ENCODE data around the gene ST8SIA2. TPM values are rescaled to one million over a fixed set of nuclear protein-coding genes. Genes with fewer than 3 reads are reported as not detected.

Gene ST8SIA2
- total RNA-seq, 5 donors from 2014 or later (not counting 1 experiment from before 2014, with no cell fraction given) = not detected

- H3K27ac Mint-ChIP-seq = no peak overlapping the region
- 92% methylated on average over 7 of the region's 7 CpGs for WGBS (ENCODE audit: insufficient coverage)
- Histone ChIP-seq H3K9me3 (no peaks in the 10 kb centered on the region), H3K4me1 (ENCODE audit: control insufficient read depth in 1 of 2, extremely low read depth in 1 of 2, insufficient read depth in 2 of 2, low read length in 2 of 2) (no peaks in the 10 kb centered on the region), H3K27ac (ENCODE audit: low read length) (no peak overlapping the region), H3K27me3 (replicated peaks in 1 of 2; ENCODE audit: control insufficient read depth in 2 of 2, extremely low read depth in 1 of 2, insufficient read depth in 2 of 2, low read length in 1 of 2) (peaks cover 0 to 8% of the 10 kb centered on the region in 2 experiments), H3K36me3 (ENCODE audit: control insufficient read depth in 2 of 2, extremely low read depth in 1 of 2, insufficient read depth in 1 of 2, low read length in 1 of 2) (no peaks in the 10 kb centered on the region), H3K4me3 (ENCODE audit: control insufficient read depth in 1 of 2, extremely low read depth in 1 of 2, low read length in 1 of 2) (no peak overlapping the region)
- H3K9me3 Mint-ChIP-seq = no peaks in the 10 kb centered on the region
- POLR2A ChIA-PET = no interaction called here
- no peaks in the 10 kb centered on the region for H3K36me3 Mint-ChIP-seq
- ATAC-seq (replicated peaks in 1 of 4) (no peak), DNase-seq (no peak)
- H3K4me1 Mint-ChIP-seq = no peaks in the 10 kb centered on the region
- H3K27me3 Mint-ChIP-seq = peaks cover 3 to 5% of the 10 kb centered on the region in 2 donors
- CTCF ChIA-PET = no interaction called here
- no peak overlapping the region for H3K4me3 Mint-ChIP-seq
Observed at GRCh38 chr15:92454555-92455105, 60.9 kb downstream of the ST8SIA2 start.

- Mint-ChIP-seq H3K27me3 (peaks cover 3 to 5% of the 10 kb centered on the region in 2 donors), H3K4me1 (no peaks in the 10 kb centered on the region), H3K4me3 (no peak overlapping the region), H3K27ac (no peak overlapping the region), H3K9me3 (no peaks in the 10 kb centered on the region), H3K36me3 (no peaks in the 10 kb centered on the region)
- no peak overlapping the region for H3K27ac ChIP-seq (ENCODE audit: low read length)
- H3K4me3 ChIP-seq (ENCODE audit: control insufficient read depth in 1 of 2, extremely low read depth in 1 of 2, low read length in 1 of 2) = no peak overlapping the region
- H3K36me3 ChIP-seq (ENCODE audit: control insufficient read depth in 2 of 2, extremely low read depth in 1 of 2, insufficient read depth in 1 of 2, low read length in 1 of 2) = no peaks in the 10 kb centered on the region
- H3K4me1 ChIP-seq (ENCODE audit: control insufficient read depth in 1 of 2, extremely low read depth in 1 of 2, insufficient read depth in 2 of 2, low read length in 2 of 2) = no peaks in the 10 kb centered on the region
- CTCF ChIA-PET = no interaction called here
- POLR2A ChIA-PET = no interaction called here
- DNase-seq = no peak
- H3K27me3 ChIP-seq (replicated peaks in 1 of 2; ENCODE audit: control insufficient read depth in 2 of 2, extremely low read depth in 1 of 2, insufficient read depth in 2 of 2, low read length in 1 of 2) = peaks cover 0 to 8% of the 10 kb centered on the region in 2 experiments
- no CpG with 5 or more reads among the region's 7 CpGs for WGBS (ENCODE audit: insufficient coverage)
- ATAC-seq (replicated peaks in 1 of 4) = no peak
- no peaks in the 10 kb centered on the region for H3K9me3 ChIP-seq
Observed at GRCh38 chr15:92455271-92455670, 61.6 kb downstream of the ST8SIA2 start.

- 63% methylated on average over 11 of the region's 13 CpGs for WGBS (ENCODE audit: insufficient coverage)
- Histone ChIP-seq H3K27ac (ENCODE audit: low read length) (no peak overlapping the region), H3K27me3 (replicated peaks in 1 of 2; ENCODE audit: control insufficient read depth in 2 of 2, extremely low read depth in 1 of 2, insufficient read depth in 2 of 2, low read length in 1 of 2) (peaks cover 0 to 10% of the 10 kb centered on the region in 2 experiments), H3K36me3 (ENCODE audit: control insufficient read depth in 2 of 2, extremely low read depth in 1 of 2, insufficient read depth in 1 of 2, low read length in 1 of 2) (no peaks in the 10 kb centered on the region), H3K4me1 (ENCODE audit: control insufficient read depth in 1 of 2, extremely low read depth in 1 of 2, insufficient read depth in 2 of 2, low read length in 2 of 2) (no peaks in the 10 kb centered on the region), H3K9me3 (no peaks in the 10 kb centered on the region), H3K4me3 (ENCODE audit: control insufficient read depth in 1 of 2, extremely low read depth in 1 of 2, low read length in 1 of 2) (no peak overlapping the region)
- DNase-seq (no peak), ATAC-seq (replicated peaks in 1 of 4) (no peak)
- Mint-ChIP-seq H3K27me3 (peaks cover 3 to 5% of the 10 kb centered on the region in 2 donors), H3K27ac (no peak overlapping the region), H3K4me1 (no peaks in the 10 kb centered on the region), H3K4me3 (no peak overlapping the region), H3K36me3 (no peaks in the 10 kb centered on the region), H3K9me3 (no peaks in the 10 kb centered on the region)
- CTCF ChIA-PET = no interaction called here
- POLR2A ChIA-PET = no interaction called here
Observed at GRCh38 chr15:92457471-92458041, 63.9 kb downstream of the ST8SIA2 start.

GRCh38 chr15:92460023-92460422, 66.3 kb downstream of the ST8SIA2 start:
- Histone ChIP-seq H3K27me3 (replicated peaks in 1 of 2; ENCODE audit: control insufficient read depth in 2 of 2, extremely low read depth in 1 of 2, insufficient read depth in 2 of 2, low read length in 1 of 2) (peaks cover 0 to 12% of the 10 kb centered on the region in 2 experiments), H3K27ac (ENCODE audit: low read length) (no peak overlapping the region), H3K4me1 (ENCODE audit: control insufficient read depth in 1 of 2, extremely low read depth in 1 of 2, insufficient read depth in 2 of 2, low read length in 2 of 2) (no peaks in the 10 kb centered on the region), H3K9me3 (no peaks in the 10 kb centered on the region), H3K36me3 (ENCODE audit: control insufficient read depth in 2 of 2, extremely low read depth in 1 of 2, insufficient read depth in 1 of 2, low read length in 1 of 2) (no peaks in the 10 kb centered on the region), H3K4me3 (ENCODE audit: control insufficient read depth in 1 of 2, extremely low read depth in 1 of 2, low read length in 1 of 2) (no peak overlapping the region)
- H3K27me3 Mint-ChIP-seq = peaks cover 0 to 5% of the 10 kb centered on the region in 2 donors
- no peak for DNase-seq
- H3K4me3 Mint-ChIP-seq = no peak overlapping the region
- no peaks in the 10 kb centered on the region for H3K36me3 Mint-ChIP-seq
- ATAC-seq (replicated peaks in 1 of 4) = no peak
- no peaks in the 10 kb centered on the region for H3K9me3 Mint-ChIP-seq
- POLR2A ChIA-PET = no interaction called here
- H3K4me1 Mint-ChIP-seq = no peaks in the 10 kb centered on the region
- 71% methylated on average over 3 of the region's 4 CpGs for WGBS (ENCODE audit: insufficient coverage)
- CTCF ChIA-PET = no interaction called here
- no peak overlapping the region for H3K27ac Mint-ChIP-seq

GRCh38 chr15:92462424-92463125, 68.9 kb downstream of the ST8SIA2 start:
- WGBS (ENCODE audit: insufficient coverage) = 88% methylated on average over 2 of the region's 2 CpGs
- DNase-seq = no peak
- CTCF ChIA-PET = no interaction called here

GRCh38 chr15:92463352-92463751, 69.7 kb downstream of the ST8SIA2 start:
- Mint-ChIP-seq H3K36me3 (no peaks in the 10 kb centered on the region), H3K27ac (no peak overlapping the region), H3K4me3 (no peak overlapping the region), H3K27me3 (peaks cover 2 to 7% of the 10 kb centered on the region in 2 donors), H3K4me1 (no peaks in the 10 kb centered on the region), H3K9me3 (no peaks in the 10 kb centered on the region)
- Histone ChIP-seq H3K4me3 (ENCODE audit: control insufficient read depth in 1 of 2, extremely low read depth in 1 of 2, low read length in 1 of 2) (no peak overlapping the region), H3K27me3 (replicated peaks in 1 of 2; ENCODE audit: control insufficient read depth in 2 of 2, extremely low read depth in 1 of 2, insufficient read depth in 2 of 2, low read length in 1 of 2) (peaks cover 0 to 7% of the 10 kb centered on the region in 2 experiments), H3K9me3 (no peaks in the 10 kb centered on the region), H3K27ac (ENCODE audit: low read length) (no peak overlapping the region), H3K4me1 (ENCODE audit: control insufficient read depth in 1 of 2, extremely low read depth in 1 of 2, insufficient read depth in 2 of 2, low read length in 2 of 2) (no peaks in the 10 kb centered on the region), H3K36me3 (ENCODE audit: control insufficient read depth in 2 of 2, extremely low read depth in 1 of 2, insufficient read depth in 1 of 2, low read length in 1 of 2) (no peaks in the 10 kb centered on the region)
- CTCF ChIA-PET = no interaction called here
- ATAC-seq (replicated peaks in 1 of 4) = no peak
- WGBS (ENCODE audit: insufficient coverage) = 77% methylated on average over 4 of the region's 5 CpGs
- DNase-seq = no peak
- POLR2A ChIA-PET = no interaction called here

More at GRCh38 chr15:92462424-92463125, 68.9 kb downstream of the ST8SIA2 start:
- Histone ChIP-seq H3K36me3 (ENCODE audit: control insufficient read depth in 2 of 2, extremely low read depth in 1 of 2, insufficient read depth in 1 of 2, low read length in 1 of 2) (no peaks in the 10 kb centered on the region), H3K4me1 (ENCODE audit: control insufficient read depth in 1 of 2, extremely low read depth in 1 of 2, insufficient read depth in 2 of 2, low read length in 2 of 2) (no peaks in the 10 kb centered on the region), H3K27ac (ENCODE audit: low read length) (no peak overlapping the region), H3K9me3 (no peaks in the 10 kb centered on the region), H3K27me3 (replicated peaks in 1 of 2; ENCODE audit: control insufficient read depth in 2 of 2, extremely low read depth in 1 of 2, insufficient read depth in 2 of 2, low read length in 1 of 2) (peaks cover 0 to 10% of the 10 kb centered on the region in 2 experiments), H3K4me3 (ENCODE audit: control insufficient read depth in 1 of 2, extremely low read depth in 1 of 2, low read length in 1 of 2) (no peak overlapping the region)
- Mint-ChIP-seq H3K36me3 (no peaks in the 10 kb centered on the region), H3K4me1 (no peaks in the 10 kb centered on the region), H3K27ac (no peak overlapping the region), H3K9me3 (no peaks in the 10 kb centered on the region), H3K4me3 (no peak overlapping the region), H3K27me3 (peaks cover 0 to 1% of the 10 kb centered on the region in 2 donors)
- POLR2A ChIA-PET = no interaction called here
- no peak for ATAC-seq (replicated peaks in 1 of 4)

Data from T-cell (primary cell).